ENCODE results near the gene DNHD1. TPM values are rescaled to one million over a fixed set of nuclear protein-coding genes. Genes with fewer than 3 reads are reported as not detected.

DNHD1 gene
- polyA plus RNA-seq, 3 donors: 0.24 to 21.0 (median 0.59) TPM

DNA sequence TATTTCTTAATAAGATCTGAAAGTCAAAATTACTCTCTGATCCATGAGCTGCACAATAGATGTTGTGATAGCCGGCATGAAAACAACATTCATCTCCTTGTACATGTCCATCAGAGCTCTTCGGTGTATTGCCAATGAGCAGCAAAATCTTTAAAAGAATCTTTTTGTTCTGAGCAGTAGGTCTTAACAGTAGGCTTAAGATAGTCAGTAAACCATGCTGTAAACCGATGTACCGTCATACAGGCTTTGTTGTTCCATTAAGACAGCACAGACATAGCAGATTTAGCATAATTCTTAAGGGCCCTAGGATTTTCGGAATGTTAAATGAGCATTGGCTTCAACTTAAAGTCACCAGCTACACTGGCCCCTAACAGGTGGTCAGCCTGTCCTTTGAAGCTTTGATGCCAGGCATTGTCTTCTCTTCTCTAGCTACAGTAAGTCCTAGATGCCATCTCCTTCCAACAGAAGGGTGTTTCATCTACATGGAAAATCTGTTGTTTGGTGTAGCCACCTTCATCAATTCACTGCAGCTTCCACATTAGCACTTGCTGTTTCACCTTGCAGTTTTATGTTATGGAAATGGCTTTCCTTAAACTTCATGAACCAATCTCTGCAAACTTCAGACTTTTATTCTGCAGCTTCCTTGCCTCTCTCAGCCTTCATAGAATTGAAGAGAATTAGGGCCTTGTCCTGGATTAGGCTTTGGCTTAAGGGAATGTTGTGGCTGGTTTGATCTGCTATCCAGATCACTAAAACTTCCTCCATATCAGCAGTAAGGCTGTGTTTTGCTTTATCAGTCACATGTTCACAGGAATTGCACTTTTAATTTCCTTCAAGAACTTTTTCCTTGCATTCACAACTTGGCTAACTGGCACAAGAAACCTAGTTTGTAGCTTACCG is 78.0 kb downstream of the DNHD1 start:
- H4K20me1 ChIP-seq (ENCODE audit: insufficient read depth, low read length): no peaks in the 10 kb centered on the region
- Mint-ChIP-seq H3K36me3 (peaks cover 14 to 37% of the 10 kb centered on the region in 2 donors), H3K4me3 (no peak overlapping the region), H3K4me1 (peaks cover 10% of the 10 kb centered on the region), H3K9me3 (peaks cover 0 to 14% (median 7%) of the 10 kb centered on the region in 7 donors), H3K27me3 (ENCODE audit: low read depth in 3 of 3) (peaks cover 0 to 13% (median 10%) of the 10 kb centered on the region in 3 donors), H3K27ac (no peak overlapping the region)
- H3K36me3 ChIP-seq (replicated peaks in 1 of 2; ENCODE audit: control insufficient read depth in 1 of 2, insufficient read depth in 2 of 2, low read length in 2 of 2): peaks cover 0 to 4% of the 10 kb centered on the region in 2 donors
- no peak overlapping the region for H3K4me2 ChIP-seq (replicated peaks; ENCODE audit: extremely low read depth, low read length, poor library complexity, severe bottlenecking)
- peaks cover 0 to 9% of the 10 kb centered on the region in 2 donors for H3K9me3 ChIP-seq (replicated peaks in 1 of 2; ENCODE audit: control insufficient read depth in 1 of 2, insufficient read depth in 1 of 2, low read length in 2 of 2)
- H3K79me2 ChIP-seq (ENCODE audit: insufficient read depth, low read length): no peaks in the 10 kb centered on the region
- WGBS (ENCODE audit: insufficient coverage): 93% methylated on average over 3 of the region's 6 CpGs
- H3K4me1 ChIP-seq (ENCODE audit: control insufficient read depth in 1 of 2, insufficient read depth in 2 of 2, low read length in 2 of 2): peaks cover 2 to 5% of the 10 kb centered on the region in 2 donors
- H3K27me3 ChIP-seq (ENCODE audit: control insufficient read depth in 2 of 2, insufficient read depth in 2 of 2, low read length in 2 of 2): peaks cover 0 to 4% of the 10 kb centered on the region in 2 donors
- H3K4me3 ChIP-seq (replicated peaks in 1 of 3; ENCODE audit: low read depth in 2 of 3, low read length in 3 of 3): no peak overlapping the region
- DNase-seq: no peak
- H3K9ac ChIP-seq (ENCODE audit: insufficient read depth, low read length, poor library complexity, severe bottlenecking): no peak overlapping the region
- H2AFZ ChIP-seq (ENCODE audit: insufficient read depth, low read depth, low read length, poor library complexity, severe bottlenecking): no peak overlapping the region
- TF ChIP-seq CTCF (IDR thresholded peaks at IDR 0.05): no peak
- H3K27ac ChIP-seq (ENCODE audit: low read depth in 1 of 2, low read length in 2 of 2): no peak overlapping the region
- intact Hi-C loops (cut with micrococcal nuclease): no loop called here

DNA sequence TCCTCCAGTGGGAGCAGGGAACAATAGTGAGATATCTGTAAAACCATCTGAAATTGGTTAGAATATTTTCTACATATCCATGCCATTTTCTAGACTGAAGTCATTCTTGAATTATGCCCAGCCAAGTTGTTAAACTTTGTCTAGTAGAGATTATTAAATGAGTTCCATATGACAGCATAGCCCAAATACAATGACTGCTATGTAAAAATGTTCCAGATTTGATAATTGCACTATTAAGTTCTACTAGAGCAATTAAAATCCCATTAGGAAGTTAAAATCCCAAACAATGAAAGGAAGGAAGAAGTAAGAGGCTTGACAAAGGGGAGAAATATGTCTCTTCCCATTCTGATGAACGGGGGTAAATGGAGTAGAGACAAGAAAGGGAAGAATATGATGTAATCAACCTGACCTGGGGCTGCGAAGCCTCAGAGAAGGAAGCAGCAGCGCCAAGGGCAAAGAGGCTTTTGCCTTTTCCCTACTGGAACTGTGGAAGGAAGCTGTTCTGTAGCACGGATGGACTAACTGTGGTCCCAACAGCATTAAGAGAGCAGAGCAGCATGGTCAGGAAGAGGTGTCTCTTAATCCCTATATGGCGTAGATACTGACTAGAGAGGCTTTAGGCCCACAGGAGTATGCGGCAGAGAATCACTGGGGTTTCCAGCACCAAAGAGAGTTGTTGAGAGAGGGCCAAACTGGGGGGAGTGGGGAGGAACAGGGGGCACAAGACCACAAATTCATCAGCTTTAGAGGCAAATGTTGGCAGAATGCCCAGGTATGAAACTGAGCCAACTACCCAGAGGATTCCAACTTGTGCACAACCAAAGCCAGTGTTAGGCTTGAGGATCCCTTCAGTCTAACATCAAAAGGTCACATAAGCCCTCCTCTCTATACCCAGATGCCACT is 79.6 kb downstream of the DNHD1 start:
- Mint-ChIP-seq H3K9me3 (peaks cover 0 to 5% (median 1%) of the 10 kb centered on the region in 7 donors), H3K4me1 (peaks cover 8% of the 10 kb centered on the region), H3K36me3 (peaks cover 21 to 39% of the 10 kb centered on the region in 2 donors), H3K4me3 (no peak overlapping the region), H3K27me3 (ENCODE audit: low read depth in 3 of 3) (peaks cover 0 to 5% (median 5%) of the 10 kb centered on the region in 3 donors), H3K27ac (no peak overlapping the region)
- H3K36me3 ChIP-seq (replicated peaks in 1 of 2; ENCODE audit: control insufficient read depth in 1 of 2, insufficient read depth in 2 of 2, low read length in 2 of 2): peaks cover 0 to 8% of the 10 kb centered on the region in 2 donors
- TF ChIP-seq CTCF (IDR thresholded peaks at IDR 0.05): no peak
- H3K4me2 ChIP-seq (replicated peaks; ENCODE audit: extremely low read depth, low read length, poor library complexity, severe bottlenecking): no peak overlapping the region
- H4K20me1 ChIP-seq (ENCODE audit: insufficient read depth, low read length): no peaks in the 10 kb centered on the region
- H3K79me2 ChIP-seq (ENCODE audit: insufficient read depth, low read length): no peaks in the 10 kb centered on the region
- 11% methylated on average over 3 of the region's 6 CpGs for WGBS (ENCODE audit: insufficient coverage)
- no peaks in the 10 kb centered on the region for H3K27me3 ChIP-seq (ENCODE audit: control insufficient read depth in 2 of 2, insufficient read depth in 2 of 2, low read length in 2 of 2)
- DNase-seq: no peak
- no peaks in the 10 kb centered on the region for H3K9me3 ChIP-seq (replicated peaks in 1 of 2; ENCODE audit: control insufficient read depth in 1 of 2, insufficient read depth in 1 of 2, low read length in 2 of 2)
- H2AFZ ChIP-seq (ENCODE audit: insufficient read depth, low read depth, low read length, poor library complexity, severe bottlenecking): no peak overlapping the region
- intact Hi-C loops (cut with micrococcal nuclease): no loop called here
- H3K4me3 ChIP-seq (replicated peaks in 1 of 3; ENCODE audit: low read depth in 2 of 3, low read length in 3 of 3): no peak overlapping the region
- H3K4me1 ChIP-seq (ENCODE audit: control insufficient read depth in 1 of 2, insufficient read depth in 2 of 2, low read length in 2 of 2): peaks cover 2 to 5% of the 10 kb centered on the region in 2 donors
- no peak overlapping the region for H3K9ac ChIP-seq (ENCODE audit: insufficient read depth, low read length, poor library complexity, severe bottlenecking)
- H3K27ac ChIP-seq (ENCODE audit: low read depth in 1 of 2, low read length in 2 of 2): no peak overlapping the region
